GM18873 (cell line): ENCODE results near the gene DCST2.

Experiments used
- ATAC-seq: cut with Tn5 transposase; IDR thresholded peaks from one replicate; pipeline ENCODE4 v1.9.1; 2021; ENCODE audit warnings: mild to moderate bottlenecking, moderate library complexity, moderate number of reproducible peaks; ENCODE audit not compliant: unreplicated experiment, low FRiP score

The DCST2 gene

GRCh38 chr1:155070158-155070621, 36.6 kb upstream of the DCST2 start:
- no peak for ATAC-seq

- no peak for ATAC-seq
Observed at GRCh38 chr1:155069551-155070157, 36.1 kb upstream of the DCST2 start.

- ATAC-seq = no peak
Observed at GRCh38 chr1:155068599-155068998, 35.0 kb upstream of the DCST2 start.

GRCh38 chr1:155066777-155067176, 33.2 kb upstream of the DCST2 start:
- ATAC-seq = no peak

- no peak for ATAC-seq
Observed at GRCh38 chr1:155064832-155065429, 31.4 kb upstream of the DCST2 start.

GRCh38 chr1:155064111-155064831, 30.7 kb upstream of the DCST2 start:
- ATAC-seq = no peak

- peak; percentile 61 for ATAC-seq
Observed at GRCh38 chr1:155063550-155064110, 30.0 kb upstream of the DCST2 start, which contains the start of gene EFNA4. Gene EFNA4, plus strand, starts transcription at chr1:155063740. Its CDS starts 84 bp downstream, at chr1:155063824.

- no peak for ATAC-seq
Observed at GRCh38 chr1:155062702-155063411, 29.3 kb upstream of the DCST2 start.

- no peak for ATAC-seq
Observed at GRCh38 chr1:155062151-155062686, 28.6 kb upstream of the DCST2 start.

- ATAC-seq = no peak
Observed at GRCh38 chr1:155061381-155062150, 28.0 kb upstream of the DCST2 start.

- no peak for ATAC-seq
Observed at GRCh38 chr1:155060736-155061135, 27.2 kb upstream of the DCST2 start.

GRCh38 chr1:155057788-155058211, 24.2 kb upstream of the DCST2 start:
- no peak for ATAC-seq

GRCh38 chr1:155057104-155057503, 23.5 kb upstream of the DCST2 start:
- ATAC-seq = no peak

GRCh38 chr1:155053531-155054105, 20.0 kb upstream of the DCST2 start:
- no peak for ATAC-seq

- no peak for ATAC-seq
Observed at GRCh38 chr1:155052439-155053395, 19.1 kb upstream of the DCST2 start.

GRCh38 chr1:155051777-155052398, 18.3 kb upstream of the DCST2 start:
- ATAC-seq = peak; percentile 19

GRCh38 chr1:155051342-155051776, 17.8 kb upstream of the DCST2 start:
- peak; percentile 19 for ATAC-seq
